GM12878 (cell line): Measurements from ENCODE around the gene LMNB1. TPM values are rescaled to one million over a fixed set of nuclear protein-coding genes. Genes with fewer than 3 reads are reported as not detected.
A peak's percentile ranks its signal among the peaks of the same experiment; 100 is the strongest.

Source experiments
- ATAC-seq: fragments of 200-7000 bp; cut with Tn5 transposase; 3 replicates; pipeline ENCODE4 v1.9.1; 2020; ENCODE audit warnings: mild to moderate bottlenecking, moderate library complexity
- BruUV-seq: library from RNA; stranded (reverse); fragments of 400-500 nt; replicated peaks from 2 replicates; lab custom pipeline; 2021; lab: Mats Ljungman, UMichigan
- CTCF ChIA-PET: fragments of 300-600 bp; sonication (Branson Sonifier 250); formaldehyde crosslinking; extraction: SDS; loops from one replicate; lab custom pipeline; 2021; ENCODE audit warnings: inconsistent platforms; lab: Yijun Ruan, JAX
- POLR2A ChIA-PET: fragments of 350-600 bp; formaldehyde crosslinking; extraction: SDS; loops from one replicate; lab custom pipeline; 2021; ENCODE audit warnings: inconsistent platforms; lab: Charles Lee
- RAD21 ChIA-PET: fragments of 300-600 bp; sonication (Branson Sonifier 250); formaldehyde crosslinking; loops from one replicate; lab custom pipeline; 2023; ENCODE audit warnings: antibody characterized with exemption; ENCODE audit not compliant: unreplicated experiment; lab: Charles Lee
- SMC1A ChIA-PET: fragments of 300-600 bp; sonication (Branson Sonifier 250); formaldehyde crosslinking; loops from one replicate; lab custom pipeline; 2023; ENCODE audit not compliant: unreplicated experiment, uncharacterized antibody; lab: Charles Lee
- DNase-seq: peaks from one replicate; pipeline ENCODE4 v3.0.0-alpha.2; 2011; ENCODE audit warnings: low read depth, low spot score
- FAIRE-seq: peaks from 3 replicates; lab custom pipeline; 2011; peaks lifted over from hg19 to GRCh38; lab: Jason Lieb, UNC
- H2AFZ ChIP-seq: 2 replicates; pipeline ENCODE4 v1.6.0; 2011; ENCODE audit warnings: low read depth, low read length, control low read depth; ENCODE audit not compliant: control insufficient read depth
- H3K27ac ChIP-seq: 2 replicates; pipeline ENCODE4 v1.5.1; 2011; ENCODE audit warnings: control low read depth; ENCODE audit not compliant: control insufficient read depth, insufficient read depth
- H3K27me3 ChIP-seq, 2 experiments: replicated peaks in 1 of 2; 2 replicates each; pipeline versions ENCODE4 v1.6.0 to v1.6.1; 2011; ENCODE audit warnings: low read length in 1 of 2; ENCODE audit not compliant: control insufficient read depth in 2 of 2, insufficient read depth in 2 of 2
- H3K36me3 ChIP-seq, 2 experiments: 2 replicates each; pipeline ENCODE4 v1.5.1; 2011; ENCODE audit warnings: low read length in 1 of 2; ENCODE audit not compliant: control insufficient read depth in 2 of 2, insufficient read depth in 2 of 2
- H3K4me1 ChIP-seq: 2 replicates; pipeline ENCODE4 v1.6.1; 2011; ENCODE audit warnings: mild to moderate bottlenecking, low read length, moderate library complexity, mixed read lengths; ENCODE audit not compliant: control insufficient read depth, insufficient read depth
- H3K4me2 ChIP-seq: 2 replicates; pipeline ENCODE4 v1.6.0; 2011; ENCODE audit warnings: control low read depth; ENCODE audit not compliant: control insufficient read depth, insufficient read depth
- H3K4me3 ChIP-seq: fragments of 200-600 bp; sonication (generic); 2 replicates; pipeline ENCODE4 v1.5.1; 2016
- H3K79me2 ChIP-seq: 2 replicates; pipeline ENCODE4 v1.6.0; 2011; ENCODE audit warnings: low read length; ENCODE audit not compliant: control insufficient read depth, insufficient read depth
- H3K9ac ChIP-seq: 2 replicates; pipeline ENCODE4 v1.8.0; 2011; ENCODE audit warnings: low read length, control low read depth, mixed read lengths; ENCODE audit not compliant: control insufficient read depth, insufficient read depth
- H3K9me3 ChIP-seq: replicated peaks from 3 replicates; pipeline ENCODE4 v1.5.1; 2011; ENCODE audit warnings: mild to moderate bottlenecking, low read length; ENCODE audit not compliant: control insufficient read depth, insufficient read depth
- H4K20me1 ChIP-seq: 2 replicates; pipeline ENCODE4 v1.6.0; 2011; ENCODE audit not compliant: control insufficient read depth, insufficient read depth
- HDGF ChIP-seq: fragments of 450-650 bp; IDR thresholded peaks from 2 replicates; pipeline ENCODE4 v1.6.1; 2016; ENCODE audit warnings: antibody characterized with exemption
- RAD21 ChIP-seq: IDR thresholded peaks from 2 replicates; pipeline ENCODE4 v1.6.1; 2011; ENCODE audit warnings: mild to moderate bottlenecking, low read depth, low read length, moderate library complexity; ENCODE audit not compliant: insufficient read depth
- SIN3A ChIP-seq: IDR thresholded peaks from 2 replicates; pipeline ENCODE4 v1.6.1; 2012; ENCODE audit warnings: low read depth, low read length, improper control_type of control experiment
- in situ Hi-C: fragments of 300-500 bp; cut with MboI; formaldehyde crosslinking; loops from 9 replicates; pipeline ENCODE4 v1.14.3; 2018; ENCODE audit warnings: mixed read lengths
- intact Hi-C: fragments of 100-400 bp; cut with micrococcal nuclease; formaldehyde crosslinking; loops from one replicate; pipeline ENCODE4 v1.14.2; 2022; ENCODE audit not compliant: unreplicated experiment
- polyA plus RNA-seq, 11 experiments: library from polyadenylated mRNA; depleted of rRNA in 4 of 11; unstranded in 6 of 11; stranded (reverse) in 5 of 11; fragments of >200 nt; fragmentation: Nextera tagmentation in 4 of 11; fragmentation: Illumina TruSeq in 1 of 11; extraction: Ambion mirVana in 4 of 11; extraction: Trizol in 1 of 11; gene quantifications; 1 replicate in 1 of 11; 2 replicates in 10 of 11; pipeline versions ENCODE4 v1.2.1 to v1.2.3, GENCODE V29; 2011 to 2016; ENCODE audit warnings: inconsistent platforms in 2 of 11, missing spikeins in 2 of 11, low read depth in 1 of 11
- total RNA-seq, 4 experiments: library from RNA; depleted of rRNA in 3 of 4; stranded (reverse); fragments of >200 nt in 3 of 4; fragmentation: Illumina TruSeq in 1 of 4; extraction: Trizol in 1 of 4; gene quantifications; 2 replicates each; pipeline versions ENCODE4 v1.2.1 to v1.2.3, GENCODE V29; 2013 to 2021
- TF ChIP-seq, protein P1 (sequence below), 3 experiments: IDR thresholded peaks in 2 of 3; conservative IDR thresholded peaks in 1 of 3; 2 replicates each; pipeline ENCODE4 v1.5.1; 2011; ENCODE audit warnings: low read depth in 3 of 3, low read length in 3 of 3, mild to moderate bottlenecking in 3 of 3, control low read depth in 2 of 3, moderate library complexity in 2 of 3, inconsistent platforms in 1 of 3, mixed read lengths in 1 of 3; ENCODE audit not compliant: control insufficient read depth in 2 of 3, insufficient read depth in 1 of 3; ENCODE audit errors: extremely low read depth in 1 of 3

The LMNB1 gene
- total and polyA plus RNA-seq, 10 of the 15 experiments (the other 5 are each of a cell fraction or from before 2014, with no cell fraction given) = 7.0 to 185 (median 86.4) TPM

DNA sequence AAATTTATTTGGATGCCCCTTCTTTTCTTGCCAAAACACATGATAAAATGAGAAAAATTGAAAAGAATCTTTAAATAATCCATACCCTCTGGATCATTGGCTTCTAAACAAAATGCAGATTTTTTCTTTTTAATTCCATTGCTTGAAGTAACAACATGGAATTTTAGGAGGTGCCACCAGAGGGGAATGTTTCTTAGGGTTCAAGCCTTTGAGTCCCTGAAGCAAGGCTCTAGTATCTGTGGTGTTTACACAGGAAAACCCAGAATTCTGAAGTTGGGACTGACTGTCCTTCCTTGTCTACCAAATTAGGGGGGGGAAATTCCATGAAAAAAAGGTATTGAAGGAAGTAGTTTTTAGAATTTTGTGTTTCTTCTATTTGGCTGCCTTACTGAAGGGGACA lies 69.4 kb downstream of the LMNB1 start:
- TF ChIP-seq SIN3A (no peak), RAD21 (peak; percentile 19; the same call in 1 of the 2 replicates), HDGF (no peak)
- TF ChIP-seq, protein P1, sequence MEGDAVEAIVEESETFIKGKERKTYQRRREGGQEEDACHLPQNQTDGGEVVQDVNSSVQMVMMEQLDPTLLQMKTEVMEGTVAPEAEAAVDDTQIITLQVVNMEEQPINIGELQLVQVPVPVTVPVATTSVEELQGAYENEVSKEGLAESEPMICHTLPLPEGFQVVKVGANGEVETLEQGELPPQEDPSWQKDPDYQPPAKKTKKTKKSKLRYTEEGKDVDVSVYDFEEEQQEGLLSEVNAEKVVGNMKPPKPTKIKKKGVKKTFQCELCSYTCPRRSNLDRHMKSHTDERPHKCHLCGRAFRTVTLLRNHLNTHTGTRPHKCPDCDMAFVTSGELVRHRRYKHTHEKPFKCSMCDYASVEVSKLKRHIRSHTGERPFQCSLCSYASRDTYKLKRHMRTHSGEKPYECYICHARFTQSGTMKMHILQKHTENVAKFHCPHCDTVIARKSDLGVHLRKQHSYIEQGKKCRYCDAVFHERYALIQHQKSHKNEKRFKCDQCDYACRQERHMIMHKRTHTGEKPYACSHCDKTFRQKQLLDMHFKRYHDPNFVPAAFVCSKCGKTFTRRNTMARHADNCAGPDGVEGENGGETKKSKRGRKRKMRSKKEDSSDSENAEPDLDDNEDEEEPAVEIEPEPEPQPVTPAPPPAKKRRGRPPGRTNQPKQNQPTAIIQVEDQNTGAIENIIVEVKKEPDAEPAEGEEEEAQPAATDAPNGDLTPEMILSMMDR (IDR thresholded peaks at IDR 0.05 in 2 of 3, conservative IDR thresholded peaks at IDR 0.05 in 1 of 3; ENCODE audit: control insufficient read depth in 2 of 3, extremely low read depth in 1 of 3, insufficient read depth in 1 of 3, low read depth in 3 of 3, low read length in 3 of 3) = peak in 1 of 3 experiments; percentile 18; a peak in 1 of 6 replicates
- Histone ChIP-seq H3K79me2 (no peaks in the 10 kb centered on the region), H3K9ac (no peak overlapping the region), H3K27me3 (no peaks in the 10 kb centered on the region), H3K4me3 (no peak overlapping the region), H3K36me3 (no peaks in the 10 kb centered on the region), H4K20me1 (no peaks in the 10 kb centered on the region), H3K4me2 (no peak overlapping the region), H3K4me1 (no peaks in the 10 kb centered on the region; the same call in 1 of the 2 replicates), H3K27ac (no peak overlapping the region), H3K9me3 (no peaks in the 10 kb centered on the region), H2AFZ (no peak overlapping the region)
- no TSS peak for BruUV-seq
- SMC1A ChIA-PET = interaction anchor here (0.9 to 1.4 kb wide), 5 partner anchors 14 to 189 kb away, joined by 3 read pairs; no protein-coding TSS in a partner anchor
- FAIRE-seq (no peak), ATAC-seq (no peak), DNase-seq (no peak)
- POLR2A ChIA-PET = interaction anchor here (0.6 kb wide), 1 partner anchor 185 kb away, joined by 4 read pairs; no protein-coding TSS in a partner anchor
- in situ Hi-C loops = no loop called here
- RAD21 ChIA-PET = interaction anchor here (0.7 to 1.3 kb wide), 3 partner anchors 169 to 238 kb away, joined by 3 to 5 read pairs (median 3); no protein-coding TSS in a partner anchor
- intact Hi-C loops = loop anchor here (5.0 to 10.0 kb wide), 3 partner anchors 178 to 648 kb away; no protein-coding TSS in a partner anchor
- CTCF ChIA-PET = interaction anchor here (0.6 kb wide), 1 partner anchor 243 kb away, joined by 3 read pairs; no protein-coding TSS in a partner anchor
